Immature natural killer cell (primary cell): Measurements from ENCODE around the gene ITFG1. TPM values are rescaled to one million over a fixed set of nuclear protein-coding genes. Genes with fewer than 3 reads are reported as not detected.
"Not testable (repeated sequence)": the region's sequence is repeated elsewhere in the genome, so short reads cannot be mapped to it uniquely, and the experiment has no call there.

Source experiments
- DNase-seq, 3 donors: peaks; one replicate each; pipeline ENCODE4 v3.0.0; 2022; ENCODE audit warnings: mixed read lengths in 1 of 3
- H3K27ac Mint-ChIP-seq, 6 donors: one replicate each; pipeline ENCODE4 v1.8.0; 2020; ENCODE audit warnings: mixed read lengths in 6 of 6, mild to moderate bottlenecking in 5 of 6, inconsistent platforms in 4 of 6, moderate library complexity in 3 of 6
- H3K27me3 Mint-ChIP-seq, 3 donors: one replicate each; pipeline ENCODE4 v1.8.0; 2020 to 2021; ENCODE audit warnings: low read depth in 3 of 3, mild to moderate bottlenecking in 3 of 3, mixed read lengths in 3 of 3, moderate library complexity in 3 of 3, inconsistent platforms in 1 of 3
- H3K36me3 Mint-ChIP-seq, 3 donors: one replicate each; pipeline ENCODE4 v1.8.0; 2020; ENCODE audit warnings: mixed read lengths in 3 of 3, inconsistent platforms in 2 of 3, mild to moderate bottlenecking in 2 of 3
- H3K4me1 Mint-ChIP-seq, 2 donors: one replicate each; pipeline ENCODE4 v1.8.0; 2020; ENCODE audit warnings: inconsistent platforms in 2 of 2, mild to moderate bottlenecking in 2 of 2, mixed read lengths in 2 of 2, moderate library complexity in 1 of 2
- H3K4me3 Mint-ChIP-seq, 5 donors: one replicate each; pipeline ENCODE4 v1.8.0; 2020; ENCODE audit warnings: mild to moderate bottlenecking in 5 of 5, mixed read lengths in 5 of 5, inconsistent platforms in 3 of 5, moderate library complexity in 3 of 5
- H3K9me3 Mint-ChIP-seq, 6 donors: one replicate each; pipeline ENCODE4 v1.8.0; 2020; ENCODE audit warnings: mild to moderate bottlenecking in 6 of 6, mixed read lengths in 6 of 6, inconsistent platforms in 4 of 6, moderate library complexity in 3 of 6
- polyA plus RNA-seq, 3 donors: library from polyadenylated mRNA; unstranded; fragments of 300-500 nt; fragmentation: Illumina TruSeq; gene quantifications; one replicate each; pipeline ENCODE4 v1.2.3, GENCODE V29; 2021

The ITFG1 gene
- polyA plus RNA-seq, 3 donors from 2014 or later = 23.3 to 52.6 (median 38.2) TPM

DNA sequence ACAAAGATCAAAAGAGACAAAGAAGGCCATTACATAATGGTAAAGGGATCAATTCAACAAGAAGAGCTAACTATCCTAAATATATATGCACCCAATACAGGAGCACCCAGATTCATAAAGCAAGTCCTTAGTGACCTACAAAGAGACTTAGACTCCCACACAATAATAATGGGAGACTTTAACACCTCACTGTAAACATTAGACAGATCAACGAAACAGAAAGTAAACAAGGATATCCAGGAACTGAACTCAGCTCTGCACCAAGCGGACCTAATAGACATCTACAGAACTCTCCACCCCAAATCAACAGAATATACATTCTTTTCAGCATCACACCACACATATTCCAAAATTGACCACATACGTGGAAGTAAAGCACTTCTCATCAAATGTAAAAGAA lies 20.8 kb downstream of the ITFG1 start:
- H3K9me3 Mint-ChIP-seq, H3K4me3 Mint-ChIP-seq, DNase-seq, H3K27me3 Mint-ChIP-seq, H3K27ac Mint-ChIP-seq: not testable (repeated sequence)
- peaks cover 3 to 43% (median 26%) of the 10 kb centered on the region in 3 donors for H3K36me3 Mint-ChIP-seq
- peaks cover 12 to 30% of the 10 kb centered on the region in 2 donors for H3K4me1 Mint-ChIP-seq

DNA sequence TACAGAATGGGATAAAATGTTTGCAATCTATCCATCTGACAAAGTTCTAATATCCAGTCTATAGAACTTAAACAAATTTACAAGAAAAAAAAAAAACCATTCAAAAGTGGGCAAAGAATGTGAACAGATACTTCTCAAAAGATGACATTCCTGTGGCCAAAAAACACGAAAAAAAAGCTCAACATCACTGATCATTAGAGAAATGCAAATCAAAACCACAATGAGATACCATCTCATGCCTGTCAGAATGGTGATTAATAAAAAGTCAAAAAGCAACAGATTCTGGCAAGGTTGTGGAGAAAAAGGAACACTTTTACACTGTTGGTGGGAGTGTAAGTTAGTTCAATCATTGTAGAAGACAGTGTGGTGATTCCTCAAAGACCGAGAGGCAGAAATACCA lies 26.6 kb downstream of the ITFG1 start:
- Mint-ChIP-seq H3K4me1 (peaks cover 4 to 21% of the 10 kb centered on the region in 2 donors), H3K36me3 (peaks cover 6 to 17% (median 10%) of the 10 kb centered on the region in 3 donors)
- not testable (repeated sequence) for DNase-seq, H3K27ac Mint-ChIP-seq, H3K4me3 Mint-ChIP-seq, H3K9me3 Mint-ChIP-seq, H3K27me3 Mint-ChIP-seq

DNA sequence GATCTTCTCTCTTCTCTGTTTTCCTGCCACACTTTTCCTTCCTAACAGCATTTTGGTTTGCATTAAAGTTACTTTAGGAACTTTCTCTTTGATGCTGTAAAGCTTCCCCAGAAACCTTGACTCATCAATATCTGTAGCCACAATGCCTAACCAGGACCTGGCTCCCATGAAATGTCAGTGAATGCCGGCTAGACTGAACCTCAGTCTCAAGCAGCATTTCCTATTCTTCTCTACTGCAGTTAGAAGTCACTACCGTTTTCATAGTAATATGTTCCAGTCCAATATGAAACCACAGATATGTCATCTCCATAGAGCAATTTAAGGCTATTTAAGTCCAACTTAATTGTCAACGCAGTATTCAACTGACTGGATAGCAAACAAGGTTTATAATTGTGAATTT lies 28.9 kb downstream of the ITFG1 start:
- peaks cover 0 to 1% (median 0%) of the 10 kb centered on the region in 3 donors for H3K27me3 Mint-ChIP-seq
- peaks cover 13 to 15% (median 14%) of the 10 kb centered on the region in 3 donors for H3K36me3 Mint-ChIP-seq
- no peaks in the 10 kb centered on the region for H3K9me3 Mint-ChIP-seq
- H3K4me3 Mint-ChIP-seq = no peak overlapping the region
- peaks cover 0 to 14% of the 10 kb centered on the region in 2 donors for H3K4me1 Mint-ChIP-seq
- no peak for DNase-seq
- no peak overlapping the region for H3K27ac Mint-ChIP-seq

DNA sequence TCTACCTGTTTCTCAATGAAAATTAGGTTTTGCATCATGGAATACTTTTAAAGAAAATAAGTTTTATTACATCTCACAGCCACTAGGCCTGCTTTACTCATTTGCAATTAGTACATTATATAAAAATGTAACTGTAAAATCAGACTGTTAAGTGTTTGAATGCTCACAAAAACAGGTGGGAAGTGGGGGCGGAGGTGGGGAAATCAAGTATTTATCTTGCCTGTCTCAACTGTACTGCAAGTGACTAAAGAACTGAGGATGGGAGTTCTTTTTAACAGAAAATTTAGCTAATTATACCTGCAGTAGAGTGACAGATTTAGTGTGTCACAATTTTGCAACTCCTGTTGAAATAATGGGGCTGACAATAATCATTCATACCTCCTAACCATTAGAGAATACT lies 34.1 kb downstream of the ITFG1 start:
- no peaks in the 10 kb centered on the region for H3K4me1 Mint-ChIP-seq
- H3K27ac Mint-ChIP-seq = no peak overlapping the region
- DNase-seq = no peak
- no peak overlapping the region for H3K4me3 Mint-ChIP-seq
- peaks cover 0 to 1% (median 0%) of the 10 kb centered on the region in 3 donors for H3K27me3 Mint-ChIP-seq
- H3K36me3 Mint-ChIP-seq = peaks cover 22 to 49% (median 35%) of the 10 kb centered on the region in 3 donors
- H3K9me3 Mint-ChIP-seq = no peaks in the 10 kb centered on the region

DNA sequence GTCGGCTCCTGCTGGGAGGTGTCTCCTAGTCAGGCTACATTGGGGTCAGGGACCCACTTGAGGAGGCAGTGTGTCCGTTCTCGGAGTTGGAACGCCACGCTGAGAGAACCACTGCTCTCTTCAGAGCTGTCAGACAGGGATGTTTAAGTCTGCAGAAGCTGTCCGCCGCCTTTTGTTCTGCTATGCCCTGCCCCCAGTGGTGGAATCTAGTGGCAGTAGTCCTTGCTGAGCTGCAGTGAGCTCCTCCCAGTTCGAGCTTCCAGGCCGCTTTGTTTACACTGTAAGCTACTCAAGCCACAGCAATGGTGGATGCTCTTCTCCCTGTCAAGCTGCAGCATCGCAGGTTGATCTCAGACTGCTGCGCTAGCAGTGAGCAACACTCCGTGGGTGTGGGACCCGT lies 36.0 kb downstream of the ITFG1 start:
- no peak overlapping the region for H3K4me3 Mint-ChIP-seq
- no peak overlapping the region for H3K27ac Mint-ChIP-seq
- H3K9me3 Mint-ChIP-seq = no peaks in the 10 kb centered on the region
- peaks cover 31 to 56% (median 40%) of the 10 kb centered on the region in 3 donors for H3K36me3 Mint-ChIP-seq
- H3K27me3 Mint-ChIP-seq = peaks cover 0 to 1% (median 0%) of the 10 kb centered on the region in 3 donors
- no peaks in the 10 kb centered on the region for H3K4me1 Mint-ChIP-seq
- no peak for DNase-seq

DNA sequence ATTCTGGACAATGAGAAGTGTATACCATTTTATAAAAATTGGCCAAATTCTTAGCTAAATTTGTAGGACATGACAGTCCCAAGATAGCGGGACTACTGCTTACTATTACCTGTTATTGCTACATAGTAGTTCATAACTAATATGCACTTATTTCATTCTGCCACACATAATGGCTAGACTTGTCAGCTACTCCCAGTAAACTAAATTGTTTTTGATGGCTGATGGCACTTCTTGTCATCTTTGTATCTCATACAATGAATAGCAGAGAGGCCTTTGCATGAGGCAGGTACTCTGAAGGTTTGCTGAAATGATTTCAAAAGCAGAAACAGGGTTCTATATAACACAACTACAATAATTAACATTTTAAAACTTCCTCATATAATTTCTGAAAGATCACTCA lies 44.0 kb downstream of the ITFG1 start:
- peaks cover 16% of the 10 kb centered on the region in 2 donors for H3K4me1 Mint-ChIP-seq
- peaks cover 0 to 1% (median 0%) of the 10 kb centered on the region in 3 donors for H3K27me3 Mint-ChIP-seq
- no peak for DNase-seq
- peaks cover 15 to 28% (median 28%) of the 10 kb centered on the region in 3 donors for H3K36me3 Mint-ChIP-seq
- no peaks in the 10 kb centered on the region for H3K9me3 Mint-ChIP-seq
- H3K4me3 Mint-ChIP-seq = no peak overlapping the region
- H3K27ac Mint-ChIP-seq = no peak overlapping the region

DNA sequence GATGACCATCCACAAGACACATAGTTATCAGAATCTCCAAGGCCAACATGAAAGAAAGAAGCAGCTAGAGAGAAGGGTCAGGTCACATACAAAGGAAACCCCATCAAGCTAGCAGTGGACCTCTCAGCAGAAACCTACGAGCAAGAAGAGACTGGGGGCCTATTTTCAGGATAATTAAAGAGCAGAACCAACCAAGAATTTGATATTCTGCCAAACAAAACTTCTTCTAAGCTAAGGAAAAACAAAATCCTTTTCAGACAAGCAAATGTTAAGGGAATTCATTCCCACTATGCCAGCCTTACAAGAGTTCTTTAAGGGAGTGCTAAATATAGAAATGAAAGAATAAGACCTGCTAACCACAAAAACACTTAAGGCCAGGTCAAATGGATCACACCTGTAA lies 47.8 kb downstream of the ITFG1 start:
- Mint-ChIP-seq H3K4me1 (peaks cover 33% of the 10 kb centered on the region in 2 donors), H3K9me3 (no peaks in the 10 kb centered on the region), H3K27me3 (no peaks in the 10 kb centered on the region), H3K27ac (peak overlapping the region in 2 of 6 donors; percentile 4 to 37), H3K4me3 (no peak overlapping the region), H3K36me3 (peaks cover 8 to 27% (median 24%) of the 10 kb centered on the region in 3 donors)
- DNase-seq = no peak

DNA sequence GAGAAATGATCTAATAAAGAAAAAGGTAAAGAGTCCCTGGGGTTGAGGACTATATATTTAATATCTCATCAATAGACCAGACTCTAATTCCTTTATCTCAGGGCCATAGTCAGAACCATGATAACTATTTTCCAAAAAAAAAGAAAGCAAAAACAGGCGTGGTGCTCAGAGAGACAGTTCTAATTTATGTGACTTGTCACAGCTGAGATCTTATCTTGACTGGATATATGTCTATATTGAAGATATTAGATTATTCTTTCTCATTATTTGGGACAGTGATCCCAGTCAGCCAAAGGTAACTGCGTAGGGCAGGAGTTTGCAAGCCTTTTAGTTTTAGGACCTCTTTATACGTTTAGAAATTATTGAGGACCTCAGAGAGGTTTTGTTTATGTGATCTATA lies 52.4 kb downstream of the ITFG1 start:
- Mint-ChIP-seq H3K27me3 (no peaks in the 10 kb centered on the region), H3K9me3 (no peaks in the 10 kb centered on the region), H3K4me1 (peaks cover 32 to 33% of the 10 kb centered on the region in 2 donors), H3K36me3 (peaks cover 11 to 24% (median 13%) of the 10 kb centered on the region in 3 donors), H3K27ac (no peak overlapping the region), H3K4me3 (no peak overlapping the region)
- no peak for DNase-seq

DNA sequence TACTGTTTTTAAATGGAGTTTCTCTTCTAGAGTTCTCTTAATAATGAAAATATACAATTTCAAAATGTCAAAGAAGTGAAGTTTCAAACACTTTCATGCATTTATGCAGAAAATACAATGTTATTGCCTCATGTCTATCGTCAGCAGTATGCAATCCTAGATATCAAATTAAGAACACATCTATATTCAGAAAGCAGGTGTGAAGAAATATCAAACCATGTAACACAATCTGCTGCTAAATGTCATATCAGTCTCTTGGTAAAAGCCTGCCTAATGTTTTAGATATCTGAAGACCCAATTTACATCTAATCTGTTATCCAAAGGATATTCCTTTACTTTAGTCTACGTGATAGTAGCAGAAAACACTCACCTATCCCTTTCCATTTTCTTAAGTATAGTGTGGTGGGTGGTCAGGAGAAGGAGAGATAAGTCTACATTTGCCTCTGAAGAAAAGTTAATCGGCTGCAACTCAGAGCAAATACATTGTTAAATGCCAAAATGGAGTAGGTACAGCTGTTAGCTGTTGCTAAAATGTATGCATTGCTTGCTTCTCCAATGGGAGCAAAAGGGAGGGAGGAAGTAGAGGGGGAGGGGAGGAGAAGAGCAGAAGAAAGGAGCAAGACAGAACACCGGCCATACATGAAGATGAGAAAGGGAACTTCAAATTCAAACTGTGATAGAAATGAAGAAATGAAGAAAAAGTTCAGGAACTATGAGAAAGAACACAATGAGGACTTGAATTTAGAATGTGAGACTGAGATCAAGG lies 64.9 kb downstream of the ITFG1 start:
- Mint-ChIP-seq H3K4me1 (peaks cover 12 to 16% of the 10 kb centered on the region in 2 donors), H3K27me3 (peaks cover 0 to 1% (median 0%) of the 10 kb centered on the region in 3 donors), H3K36me3 (peaks cover 6 to 18% (median 13%) of the 10 kb centered on the region in 3 donors), H3K4me3 (no peak overlapping the region), H3K27ac (no peak overlapping the region), H3K9me3 (no peaks in the 10 kb centered on the region)
- DNase-seq = no peak

DNA sequence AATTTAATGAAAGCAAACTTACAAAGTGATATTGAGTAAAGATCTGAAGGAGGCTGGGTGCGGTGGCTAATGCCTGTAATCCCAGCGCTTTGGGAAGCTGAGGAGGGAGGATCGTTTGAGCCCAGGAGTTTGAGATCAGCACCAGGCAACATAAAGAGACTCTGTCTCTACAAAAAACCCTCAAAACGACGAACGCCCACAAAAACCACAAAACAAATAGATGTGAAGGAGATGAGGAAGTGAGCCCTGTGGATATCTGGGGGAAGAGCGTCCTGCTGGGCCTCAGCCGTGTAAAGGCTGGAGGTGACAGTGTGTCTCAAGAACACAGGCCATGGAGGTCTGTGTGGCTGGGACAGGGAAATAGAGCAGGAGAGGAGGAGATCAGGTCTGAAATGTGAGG lies 68.8 kb downstream of the ITFG1 start:
- H3K36me3 Mint-ChIP-seq = peaks cover 6 to 23% (median 9%) of the 10 kb centered on the region in 3 donors
- no peak for DNase-seq
- no peaks in the 10 kb centered on the region for H3K9me3 Mint-ChIP-seq
- H3K4me1 Mint-ChIP-seq = peaks cover 12 to 16% of the 10 kb centered on the region in 2 donors
- H3K4me3 Mint-ChIP-seq = peak overlapping the region in 1 of 5 donors; percentile 26
- H3K27ac Mint-ChIP-seq = peak overlapping the region in 4 of 6 donors; percentile 4 to 57 (median 28)
- H3K27me3 Mint-ChIP-seq = peaks cover 0 to 1% (median 0%) of the 10 kb centered on the region in 3 donors

DNA sequence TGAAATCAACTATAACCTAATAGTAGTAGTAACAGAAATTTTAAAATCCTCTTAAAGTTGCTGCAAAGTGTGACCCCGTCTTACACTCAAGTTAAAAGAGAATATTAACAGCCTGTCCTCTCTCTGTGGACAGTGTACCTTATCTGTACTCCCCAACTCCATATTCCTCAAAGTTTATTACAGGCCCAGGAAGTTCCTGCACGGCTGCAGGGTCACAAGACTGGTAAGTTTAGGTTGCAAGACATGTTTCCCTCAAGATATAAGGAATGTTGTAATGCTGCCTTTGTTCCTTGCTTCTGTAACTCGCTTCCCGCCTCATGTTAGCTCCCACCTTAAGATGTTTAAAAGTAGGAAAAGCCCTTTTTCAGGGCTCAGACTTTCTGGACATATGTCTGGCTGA lies 72.2 kb downstream of the ITFG1 start:
- Mint-ChIP-seq H3K27ac (no peak overlapping the region), H3K27me3 (peaks cover 0 to 1% (median 0%) of the 10 kb centered on the region in 3 donors), H3K9me3 (no peaks in the 10 kb centered on the region), H3K36me3 (peaks cover 0 to 16% (median 0%) of the 10 kb centered on the region in 3 donors), H3K4me3 (no peak overlapping the region), H3K4me1 (peaks cover 12 to 16% of the 10 kb centered on the region in 2 donors)
- no peak for DNase-seq

DNA sequence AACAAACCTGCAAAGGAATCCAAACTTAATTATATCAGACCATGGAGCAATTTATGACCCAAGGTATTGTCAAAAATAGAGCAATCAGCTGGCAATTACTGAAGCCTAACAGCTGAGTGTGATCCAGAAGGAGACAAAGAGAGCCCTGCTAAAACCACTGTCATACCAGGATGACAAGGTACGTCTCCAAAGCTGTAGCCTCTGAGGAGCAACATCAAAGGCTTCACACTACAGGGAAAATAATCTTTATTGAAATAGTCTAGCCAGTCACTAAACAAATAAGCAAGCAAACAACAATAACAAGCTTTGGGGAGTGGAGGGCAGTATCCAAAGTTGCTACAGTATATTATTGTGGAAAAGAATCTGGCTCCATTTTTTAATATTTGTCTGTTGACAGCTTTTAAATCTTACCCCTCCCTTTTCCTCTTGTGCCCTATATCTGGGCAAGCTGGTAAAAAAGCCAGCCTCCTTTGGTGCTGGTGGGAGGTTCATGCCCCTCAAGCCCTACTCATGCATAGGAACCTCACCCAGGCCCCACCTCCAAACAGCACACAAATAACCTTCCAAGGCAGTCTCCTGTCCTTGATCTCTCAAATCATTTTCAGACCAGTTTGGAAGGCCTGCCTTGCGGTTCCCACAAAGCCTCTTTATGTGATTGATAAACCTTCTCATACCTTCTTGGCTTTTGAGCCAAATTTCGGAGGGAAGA lies 73.7 kb downstream of the ITFG1 start:
- H3K9me3 Mint-ChIP-seq = no peaks in the 10 kb centered on the region
- peak overlapping the region in 2 of 6 donors; percentile 16 to 19 for H3K27ac Mint-ChIP-seq
- no peak overlapping the region for H3K4me3 Mint-ChIP-seq
- H3K4me1 Mint-ChIP-seq = peaks cover 4 to 6% of the 10 kb centered on the region in 2 donors
- DNase-seq = no peak
- H3K27me3 Mint-ChIP-seq = peaks cover 0 to 1% (median 0%) of the 10 kb centered on the region in 3 donors
- H3K36me3 Mint-ChIP-seq = peaks cover 0 to 10% (median 0%) of the 10 kb centered on the region in 3 donors

DNA sequence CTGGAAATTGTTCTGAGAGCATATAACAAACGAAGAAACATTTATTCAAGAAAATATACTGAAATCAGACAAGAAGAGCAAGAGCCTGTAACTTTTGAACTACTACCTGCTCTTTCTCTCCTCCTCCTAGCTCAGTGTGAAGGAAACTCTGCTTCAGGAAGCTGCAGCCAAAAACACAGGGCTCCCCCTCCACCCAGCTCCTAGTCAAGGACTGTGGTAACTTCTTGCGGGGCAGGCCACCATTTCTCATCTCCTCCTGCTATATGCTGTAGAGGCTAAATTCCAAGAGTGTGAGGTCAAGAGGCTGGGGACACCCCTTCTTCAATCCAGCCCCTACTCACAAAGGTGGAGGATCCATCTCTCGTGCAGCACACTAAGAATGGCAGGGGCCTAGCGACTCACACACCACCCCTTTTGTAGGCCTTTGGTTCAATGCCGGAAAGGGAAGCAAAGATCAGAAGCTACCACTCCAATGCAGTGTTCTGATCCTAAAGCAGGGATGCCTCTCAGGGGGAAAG lies 74.6 kb downstream of the ITFG1 start:
- peaks cover 0 to 10% (median 0%) of the 10 kb centered on the region in 3 donors for H3K36me3 Mint-ChIP-seq
- no peaks in the 10 kb centered on the region for H3K9me3 Mint-ChIP-seq
- peak overlapping the region in 1 of 6 donors; percentile 8 for H3K27ac Mint-ChIP-seq
- DNase-seq = no peak
- H3K4me1 Mint-ChIP-seq = no peaks in the 10 kb centered on the region
- no peak overlapping the region for H3K4me3 Mint-ChIP-seq
- peaks cover 0 to 1% (median 0%) of the 10 kb centered on the region in 3 donors for H3K27me3 Mint-ChIP-seq

DNA sequence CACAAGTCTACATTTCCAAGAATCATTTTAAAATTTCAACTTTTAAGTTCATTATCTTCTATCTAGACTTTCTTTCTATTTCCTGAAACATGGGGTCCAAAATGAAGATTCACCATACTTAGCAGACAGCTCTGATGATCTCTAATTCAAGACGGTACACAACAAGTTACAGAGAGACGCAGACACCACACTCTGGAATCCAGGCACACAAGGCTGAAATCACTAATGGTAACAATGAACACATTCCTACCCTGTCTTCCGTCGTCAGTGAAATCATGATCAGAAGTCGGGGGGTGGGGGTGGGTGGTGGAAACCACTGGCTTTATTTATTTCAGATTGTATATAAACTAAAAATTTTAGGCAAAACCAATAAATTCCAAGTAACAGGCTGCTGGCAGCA lies 78.5 kb downstream of the ITFG1 start:
- Mint-ChIP-seq H3K9me3 (no peaks in the 10 kb centered on the region), H3K27ac (no peak overlapping the region), H3K4me1 (peaks cover 0 to 5% of the 10 kb centered on the region in 2 donors), H3K27me3 (peaks cover 0 to 1% (median 0%) of the 10 kb centered on the region in 3 donors), H3K4me3 (no peak overlapping the region), H3K36me3 (peaks cover under 1 to 5% (median 5%) of the 10 kb centered on the region in 3 donors)
- no peak for DNase-seq
